HG02970 (cell line): ENCODE measurements around the gene CHRNG.

ENCODE experiments used
- ATAC-seq: cut with Tn5 transposase; IDR thresholded peaks from one replicate; pipeline ENCODE4 v1.9.1; 2021; ENCODE audit warnings: mild to moderate bottlenecking, moderate library complexity, moderate number of reproducible peaks; ENCODE audit not compliant: unreplicated experiment, low FRiP score

The CHRNG gene

DNA sequence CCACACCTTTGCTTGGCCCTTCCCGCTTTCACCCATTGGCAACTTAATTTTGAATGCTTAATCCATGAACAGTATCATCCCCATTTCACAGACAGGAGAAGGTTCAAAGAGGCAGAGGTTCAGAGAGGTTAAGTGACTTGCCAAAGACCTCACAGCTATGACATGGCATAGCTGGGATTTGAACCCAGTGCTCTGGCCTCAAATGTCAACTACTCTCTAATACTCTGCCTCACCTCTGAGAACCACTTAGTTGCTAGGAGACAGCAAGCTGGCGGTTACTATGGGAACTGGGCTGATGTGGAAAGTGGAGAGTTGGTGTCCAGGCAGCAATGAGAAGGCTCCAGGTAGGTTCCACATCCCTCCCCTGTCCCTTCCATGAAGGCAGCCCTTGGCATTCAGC, 35.1 kb upstream of the CHRNG start:
- ATAC-seq: no peak

- ATAC-seq: no peak
These were observed 33.6 kb upstream of the CHRNG start for GRCh38 chr2:232505856-232506255.

DNA sequence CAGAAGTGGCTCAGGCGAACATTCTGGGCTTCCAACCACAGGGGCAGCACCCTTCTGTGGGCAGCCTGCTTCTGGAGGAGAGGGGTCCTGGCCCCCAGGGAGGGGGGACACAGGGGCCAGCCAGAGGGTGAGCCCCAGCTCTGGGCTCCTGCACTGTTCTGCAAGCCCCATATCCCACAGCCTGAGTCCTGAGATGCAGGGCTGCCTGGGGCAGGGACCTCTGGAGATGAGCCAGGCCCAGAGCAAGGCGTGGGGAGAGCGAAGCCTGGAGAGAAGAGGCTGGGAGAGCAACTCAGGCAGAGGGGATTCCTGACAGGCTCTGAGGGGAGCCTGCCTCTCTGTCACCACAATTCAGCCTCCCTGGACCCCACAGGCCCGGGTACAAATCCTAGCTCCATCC, 32.8 kb upstream of the CHRNG start:
- no peak for ATAC-seq

DNA sequence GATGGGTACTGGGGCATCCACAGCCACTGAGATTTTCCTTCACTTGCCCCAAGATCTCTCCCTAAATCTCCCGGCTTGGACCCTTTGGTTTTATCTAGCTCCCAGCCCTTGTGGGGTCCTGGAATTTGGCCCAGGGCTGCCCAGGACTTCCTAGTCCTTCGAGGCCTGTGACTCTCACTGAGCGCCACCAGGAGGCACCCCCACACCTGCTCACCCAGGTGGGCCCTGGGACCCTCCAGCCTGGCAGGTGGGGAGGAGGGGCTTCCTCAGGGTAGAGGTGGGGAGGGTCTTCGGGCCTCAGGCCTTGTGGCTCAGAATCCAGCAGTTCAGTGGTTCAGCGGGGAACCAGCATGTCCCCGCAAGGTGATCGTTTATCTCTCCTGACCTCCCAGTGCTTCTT, 31.2 kb upstream of the CHRNG start:
- ATAC-seq: no peak

- no peak for ATAC-seq
These were observed 28.1 kb upstream of the CHRNG start for GRCh38 chr2:232511336-232511890.

GRCh38 chr2:232512602-232513001, 26.9 kb upstream of the CHRNG start:
- ATAC-seq: no peak

DNA sequence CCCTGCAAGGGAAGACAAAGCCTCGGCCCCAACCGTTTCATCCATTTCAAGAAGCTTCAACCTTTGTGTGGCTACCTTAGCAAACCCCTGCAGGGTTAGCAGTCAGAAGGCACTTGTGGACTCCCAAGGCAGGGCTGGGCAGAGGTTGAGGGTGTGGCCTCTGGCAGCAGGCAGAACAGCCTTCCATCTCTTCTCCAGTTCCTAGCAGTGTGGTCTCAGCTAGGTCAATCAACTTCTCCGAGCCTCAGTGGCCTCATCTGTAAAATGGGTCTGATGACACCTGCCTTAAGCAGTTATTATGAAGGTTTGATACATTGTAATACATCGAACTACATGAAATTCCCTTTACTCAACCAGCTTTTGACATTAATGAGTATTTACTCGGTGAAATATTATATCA, 26.1 kb upstream of the CHRNG start:
- no peak for ATAC-seq

DNA sequence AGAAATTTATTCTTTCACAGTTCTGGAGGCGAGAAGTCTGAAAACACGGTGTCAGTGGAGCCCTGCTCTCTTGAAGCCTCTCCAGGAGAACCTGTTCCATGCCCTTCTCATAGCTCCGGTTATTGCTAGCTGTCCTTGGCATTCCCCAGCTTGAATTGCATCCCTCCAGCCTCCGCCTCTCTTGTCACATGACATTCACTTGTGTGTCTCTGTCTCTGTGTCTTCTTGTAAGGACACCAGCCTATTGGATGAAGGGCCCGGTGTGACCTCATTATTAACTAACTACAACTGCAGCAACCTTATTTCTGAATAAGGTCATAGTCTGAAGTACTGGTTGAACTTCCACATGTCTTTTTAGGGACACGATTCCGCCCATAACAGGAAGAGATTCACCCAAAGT, 23.9 kb upstream of the CHRNG start:
- no peak for ATAC-seq

DNA sequence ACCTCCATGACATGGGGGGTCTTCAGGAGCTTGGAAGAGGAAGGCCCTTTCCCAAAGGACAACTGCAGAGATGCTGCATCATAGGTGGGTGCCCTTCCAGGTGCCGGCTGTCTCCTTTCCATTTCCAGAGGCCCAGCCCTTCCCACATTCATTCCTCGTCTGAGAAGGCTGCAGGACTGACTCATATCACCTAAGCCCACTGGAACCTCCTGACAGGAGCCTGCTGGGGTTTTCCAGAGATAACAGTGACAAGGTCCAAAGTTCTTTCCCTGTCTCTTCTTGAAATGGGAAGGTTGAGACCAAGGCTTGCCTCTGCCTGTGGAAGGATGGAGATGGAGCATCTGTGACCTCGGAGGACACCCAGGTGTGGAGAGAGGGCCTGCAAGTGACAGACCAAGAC, 22.9 kb upstream of the CHRNG start:
- ATAC-seq: no peak

GRCh38 chr2:232518844-232519243, 20.6 kb upstream of the CHRNG start:
- ATAC-seq: no peak

GRCh38 chr2:232519581-232520438, 19.7 kb upstream of the CHRNG start, which contains the start of gene PRSS56:
Gene PRSS56, plus strand, starts transcription at chr2:232520388. Its CDS starts 211 bp downstream, at chr2:232520599.
- no peak for ATAC-seq

- no peak for ATAC-seq
These were observed 19.0 kb upstream of the CHRNG start for GRCh38 chr2:232520489-232520888.

DNA sequence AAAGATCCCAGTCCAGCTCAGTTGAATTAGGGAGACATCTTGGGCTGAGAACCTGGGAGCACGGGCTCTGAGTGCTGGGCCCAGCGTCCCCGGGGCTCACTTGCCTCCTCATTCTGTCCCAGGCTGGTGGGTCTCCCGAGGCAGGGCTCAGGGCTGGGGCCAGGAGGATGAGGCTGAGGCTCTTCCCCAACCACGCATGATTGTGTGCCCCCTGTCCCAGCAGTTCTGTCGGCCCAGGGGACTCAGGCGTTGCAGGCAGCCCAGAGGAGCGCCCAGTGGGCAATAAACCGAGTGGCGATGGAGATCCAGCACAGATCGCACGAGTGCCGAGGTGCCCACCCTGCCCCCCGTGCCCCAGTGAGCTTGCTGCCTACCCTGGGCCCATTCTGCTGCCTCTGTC, 18.4 kb upstream of the CHRNG start:
- ATAC-seq: no peak

DNA sequence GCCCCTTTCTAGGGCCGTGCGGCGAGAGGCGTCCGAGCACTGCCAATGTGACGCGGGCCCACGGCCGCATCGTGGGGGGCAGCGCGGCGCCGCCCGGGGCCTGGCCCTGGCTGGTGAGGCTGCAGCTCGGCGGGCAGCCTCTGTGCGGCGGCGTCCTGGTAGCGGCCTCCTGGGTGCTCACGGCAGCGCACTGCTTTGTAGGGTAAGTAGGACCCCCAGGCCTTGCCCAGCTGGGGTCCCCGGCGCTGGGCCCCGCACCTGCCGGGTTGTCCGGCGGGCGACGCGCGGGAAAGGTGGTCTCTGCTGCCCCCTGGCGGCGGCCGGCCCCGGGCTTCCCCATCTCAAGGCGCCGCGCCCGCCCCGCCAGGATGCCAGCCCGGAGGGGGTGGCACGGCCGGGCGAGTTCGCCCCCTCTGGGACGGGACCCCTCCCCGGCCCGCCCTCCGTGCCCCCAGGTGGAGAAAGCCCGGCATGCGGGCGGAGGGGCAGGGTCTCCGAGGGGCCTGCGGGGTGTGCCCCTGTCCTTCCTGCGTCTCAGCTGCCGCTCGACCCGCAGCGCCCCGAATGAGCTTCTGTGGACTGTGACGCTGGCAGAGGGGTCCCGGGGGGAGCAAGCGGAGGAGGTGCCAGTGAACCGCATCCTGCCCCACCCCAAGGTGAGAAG, 17.4 kb upstream of the CHRNG start:
- no peak for ATAC-seq

- no peak for ATAC-seq
These were observed 16.7 kb upstream of the CHRNG start for GRCh38 chr2:232522623-232523401.

- ATAC-seq: no peak
These were observed 16.1 kb upstream of the CHRNG start for GRCh38 chr2:232523402-232523681.

- no peak for ATAC-seq
These were observed 15.6 kb upstream of the CHRNG start for GRCh38 chr2:232523682-232524597.

DNA sequence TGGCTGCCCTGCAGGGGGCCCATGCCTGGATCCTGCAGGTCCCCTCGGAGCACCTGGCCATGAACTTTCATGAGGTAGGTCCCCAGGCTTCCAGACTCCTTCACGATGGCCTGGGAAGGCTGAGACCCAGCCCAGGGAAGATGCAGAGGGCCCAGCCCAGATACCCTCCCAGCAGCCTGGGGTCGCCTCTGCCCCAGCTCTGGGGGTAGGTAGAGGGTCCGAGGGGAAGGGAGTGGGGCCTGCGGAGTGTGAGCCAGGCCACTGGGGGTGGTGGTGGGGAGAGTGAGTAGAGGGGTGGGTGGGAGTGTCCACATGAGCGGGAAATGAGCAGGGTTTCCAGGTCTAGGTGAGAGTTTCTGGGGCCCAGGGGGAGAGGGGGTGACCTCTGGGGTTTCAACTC, 14.7 kb upstream of the CHRNG start:
- no peak for ATAC-seq

- no peak for ATAC-seq
These were observed 14.3 kb upstream of the CHRNG start for GRCh38 chr2:232525199-232525598.

- no peak for ATAC-seq
These were observed 13.6 kb upstream of the CHRNG start, which contains the start of gene CHRND for GRCh38 chr2:232525791-232526371. Gene CHRND, plus strand, starts transcription at chr2:232526160. Its CDS starts 56 bp downstream, at chr2:232526216.
